Upper lobe of left lung (tissue), 4 donors: ENCODE results near the gene MAN1C1.

Experiments
- CTCF ChIP-seq, 6 experiments: fragments of 450-650 bp in 4 of 6; fragments of 200-600 bp in 2 of 6; sonication (generic) in 2 of 6; IDR thresholded peaks; one replicate each; pipeline ENCODE4 v1.5.1; 2016 to 2019; ENCODE audit warnings: antibody characterized with exemption in 6 of 6
- EP300 ChIP-seq, 4 donors: sonication (generic); formaldehyde crosslinking; IDR thresholded peaks; one replicate each; pipeline ENCODE4 v1.5.1; 2017; ENCODE audit warnings: antibody characterized with exemption in 4 of 4, control low read depth in 2 of 4
- POLR2AphosphoS5 ChIP-seq, 2 donors: sonication (generic); formaldehyde crosslinking; IDR thresholded peaks; one replicate each; pipeline ENCODE4 v1.5.1; 2017; ENCODE audit warnings: antibody characterized with exemption in 2 of 2

- TF ChIP-seq POLR2AphosphoS5 (IDR thresholded peaks at IDR 0.05) (no peak), EP300 (IDR thresholded peaks at IDR 0.05) (no peak), CTCF (IDR thresholded peaks at IDR 0.05) (no peak)
These were observed 47.6 kb upstream of the MAN1C1 start for GRCh38 chr1:25568834-25569596.
